ENCODE results near the gene PRR22. TPM values are rescaled to one million over a fixed set of nuclear protein-coding genes. Genes with fewer than 3 reads are reported as not detected.

PRR22 gene
- total RNA-seq, 2 experiments from 2014 or later = 6.1 to 10.5 TPM

DNA sequence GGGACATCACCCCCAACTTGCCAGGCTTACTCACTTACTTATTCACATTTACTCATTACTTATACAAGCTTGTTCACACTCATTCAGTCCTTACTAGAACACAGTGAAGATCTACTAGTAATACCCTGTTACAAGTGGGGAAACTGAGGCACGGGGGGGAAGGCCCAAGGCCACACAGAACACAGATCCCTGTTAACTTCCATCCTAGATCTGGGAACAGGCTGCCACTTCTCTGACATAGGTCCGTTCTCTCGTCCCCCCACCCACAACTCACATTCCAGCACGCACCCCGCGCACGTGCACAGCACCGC, 18.9 kb upstream of the PRR22 start:
- Histone ChIP-seq H3K9me2 (ENCODE audit: insufficient read depth, low read length) (no peaks in the 10 kb centered on the region), H2AFZ (ENCODE audit: low read length) (peak overlapping the region; percentile 93), H3K79me2 (ENCODE audit: insufficient read depth, low read depth, low read length) (no peaks in the 10 kb centered on the region), H3K36me3 (ENCODE audit: insufficient read depth, low read length) (no peaks in the 10 kb centered on the region), H3K4me3 (ENCODE audit: low read depth, low read length, poor library complexity, severe bottlenecking) (peak overlapping the region; percentile 52), H3K27ac (ENCODE audit: low read depth, low read length, poor library complexity, severe bottlenecking) (no peak overlapping the region), H3K4me1 (ENCODE audit: insufficient read depth, low read length, poor library complexity, severe bottlenecking) (peaks cover 17% of the 10 kb centered on the region), H3K4me2 (ENCODE audit: low read length) (peak overlapping the region; percentile 87), H4K20me1 (ENCODE audit: insufficient read depth, low read length) (no peaks in the 10 kb centered on the region), H3K9me3 (ENCODE audit: low read length) (no peaks in the 10 kb centered on the region)
- POLR2A ChIA-PET = interaction anchor here (1.0 kb wide), 1 partner anchor 88 kb away, joined by 4 read pairs; no protein-coding TSS in a partner anchor
- CTCF ChIA-PET (ENCODE audit: unreplicated experiment) = interaction anchor here (0.5 to 1.5 kb wide), 6 partner anchors 81 to 219 kb away, joined by 3 to 12 read pairs (median 3); partner anchors contain the start of genes NDUFA11 and VMAC
- intact Hi-C loops (cut with micrococcal nuclease; ENCODE audit: unreplicated experiment) = no loop called here
- no peak for DNase-seq (ENCODE audit: low spot score)
- BruUV-seq (replicated peaks) = no TSS peak
- TF ChIP-seq, protein P1, sequence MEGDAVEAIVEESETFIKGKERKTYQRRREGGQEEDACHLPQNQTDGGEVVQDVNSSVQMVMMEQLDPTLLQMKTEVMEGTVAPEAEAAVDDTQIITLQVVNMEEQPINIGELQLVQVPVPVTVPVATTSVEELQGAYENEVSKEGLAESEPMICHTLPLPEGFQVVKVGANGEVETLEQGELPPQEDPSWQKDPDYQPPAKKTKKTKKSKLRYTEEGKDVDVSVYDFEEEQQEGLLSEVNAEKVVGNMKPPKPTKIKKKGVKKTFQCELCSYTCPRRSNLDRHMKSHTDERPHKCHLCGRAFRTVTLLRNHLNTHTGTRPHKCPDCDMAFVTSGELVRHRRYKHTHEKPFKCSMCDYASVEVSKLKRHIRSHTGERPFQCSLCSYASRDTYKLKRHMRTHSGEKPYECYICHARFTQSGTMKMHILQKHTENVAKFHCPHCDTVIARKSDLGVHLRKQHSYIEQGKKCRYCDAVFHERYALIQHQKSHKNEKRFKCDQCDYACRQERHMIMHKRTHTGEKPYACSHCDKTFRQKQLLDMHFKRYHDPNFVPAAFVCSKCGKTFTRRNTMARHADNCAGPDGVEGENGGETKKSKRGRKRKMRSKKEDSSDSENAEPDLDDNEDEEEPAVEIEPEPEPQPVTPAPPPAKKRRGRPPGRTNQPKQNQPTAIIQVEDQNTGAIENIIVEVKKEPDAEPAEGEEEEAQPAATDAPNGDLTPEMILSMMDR (conservative IDR thresholded peaks at IDR 0.05; ENCODE audit: low read length) = no peak
- TF ChIP-seq EZH2phosphoT487 (IDR thresholded peaks at IDR 0.05; ENCODE audit: borderline replicate concordance, low read depth, low read length) = no peak

DNA sequence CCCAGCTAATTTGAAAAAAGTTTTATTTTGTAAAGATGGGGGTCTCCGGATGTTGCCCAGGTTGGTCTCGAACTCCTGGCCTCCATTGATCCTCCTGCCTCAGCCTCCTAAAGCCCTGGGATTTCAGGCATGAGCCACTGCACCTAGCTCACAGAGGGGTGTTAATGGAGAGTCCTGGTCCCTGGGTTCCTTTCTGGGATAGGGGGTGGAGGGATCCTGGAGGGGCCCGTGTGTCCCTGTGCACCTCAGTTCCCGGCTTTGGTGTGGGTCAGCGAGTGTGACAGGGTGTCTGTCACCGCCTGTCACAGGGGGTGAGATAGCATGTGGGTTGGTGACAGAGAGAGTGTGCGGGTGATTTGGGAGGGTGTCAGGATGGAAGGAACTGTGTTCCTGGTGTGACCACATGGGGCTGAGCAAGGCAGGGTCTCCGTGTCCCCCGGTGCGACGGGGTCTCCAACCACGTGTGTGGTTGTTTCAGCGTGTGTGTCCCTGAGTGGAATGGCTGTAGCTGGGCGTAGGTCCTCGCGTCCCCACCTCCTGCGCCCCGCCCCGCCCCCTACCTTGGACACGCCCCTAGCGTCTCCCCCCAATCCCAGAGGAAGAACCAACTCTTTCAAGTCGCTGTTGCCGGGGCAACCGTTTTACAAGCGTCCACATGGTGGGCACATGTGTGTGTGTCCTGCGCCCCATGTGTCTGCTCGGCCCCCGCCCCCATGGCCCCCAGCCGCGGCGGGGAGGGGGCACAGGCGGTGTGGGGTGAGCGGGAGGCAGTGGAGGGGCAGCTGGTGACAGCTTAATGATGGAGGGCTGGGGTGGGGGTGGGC, 17.5 kb upstream of the PRR22 start:
- CTCF ChIA-PET (ENCODE audit: unreplicated experiment) = no interaction called here
- no peaks in the 10 kb centered on the region for H4K20me1 ChIP-seq (ENCODE audit: insufficient read depth, low read length)
- TF ChIP-seq, protein P1 (conservative IDR thresholded peaks at IDR 0.05; ENCODE audit: low read length) = no peak
- no peak for TF ChIP-seq EZH2phosphoT487 (IDR thresholded peaks at IDR 0.05; ENCODE audit: borderline replicate concordance, low read depth, low read length)
- H3K4me1 ChIP-seq (ENCODE audit: insufficient read depth, low read length, poor library complexity, severe bottlenecking) = peaks cover 17% of the 10 kb centered on the region
- H3K4me3 ChIP-seq (ENCODE audit: low read depth, low read length, poor library complexity, severe bottlenecking) = no peak overlapping the region
- no peaks in the 10 kb centered on the region for H3K36me3 ChIP-seq (ENCODE audit: insufficient read depth, low read length)
- H3K27ac ChIP-seq (ENCODE audit: low read depth, low read length, poor library complexity, severe bottlenecking) = no peak overlapping the region
- POLR2A ChIA-PET = no interaction called here
- H3K9me2 ChIP-seq (ENCODE audit: insufficient read depth, low read length) = no peaks in the 10 kb centered on the region
- no peak for DNase-seq (ENCODE audit: low spot score)
- H3K79me2 ChIP-seq (ENCODE audit: insufficient read depth, low read depth, low read length) = no peaks in the 10 kb centered on the region
- intact Hi-C loops (cut with micrococcal nuclease; ENCODE audit: unreplicated experiment) = no loop called here
- no peak overlapping the region for H2AFZ ChIP-seq (ENCODE audit: low read length)
- H3K4me2 ChIP-seq (ENCODE audit: low read length) = no peak overlapping the region
- no TSS peak for BruUV-seq (replicated peaks)
- no peaks in the 10 kb centered on the region for H3K9me3 ChIP-seq (ENCODE audit: low read length)
